ENCODE data around the gene ENGASE.

The ENGASE gene

GRCh38 chr17:79041041-79041570, 33.5 kb upstream of the ENGASE start:
- Histone ChIP-seq H3K9ac (ENCODE audit: low read length) (no peak overlapping the region), H3F3A (ENCODE audit: insufficient read depth, low read length) (no peaks in the 10 kb centered on the region), H3K27me3 (ENCODE audit: insufficient read depth, low read length) (no peaks in the 10 kb centered on the region), H3K36me3 (ENCODE audit: insufficient read depth, low read length) (no peaks in the 10 kb centered on the region), H3K9me2 (ENCODE audit: low read depth, low read length) (no peaks in the 10 kb centered on the region), H4K20me1 (ENCODE audit: insufficient read depth, low read length) (no peaks in the 10 kb centered on the region), H3K4me1 (ENCODE audit: insufficient read depth, low read length, severe bottlenecking) (no peaks in the 10 kb centered on the region), H3K4me3 (ENCODE audit: low read depth, low read length, poor library complexity, severe bottlenecking) (no peak overlapping the region), H3K79me2 (ENCODE audit: insufficient read depth, low read length) (no peaks in the 10 kb centered on the region), H3K4me2 (ENCODE audit: low read length) (no peak overlapping the region), H3K9me3 (ENCODE audit: low read length) (no peaks in the 10 kb centered on the region), H3K27ac (ENCODE audit: low read depth, low read length, poor library complexity, severe bottlenecking) (no peak overlapping the region), H2AFZ (ENCODE audit: low read length) (no peak overlapping the region)
- TF ChIP-seq CTCF (IDR thresholded peaks at IDR 0.05; ENCODE audit: low read length) (no peak), EZH2 (IDR thresholded peaks at IDR 0.05; ENCODE audit: borderline replicate concordance, low read length) (no peak)

DNA sequence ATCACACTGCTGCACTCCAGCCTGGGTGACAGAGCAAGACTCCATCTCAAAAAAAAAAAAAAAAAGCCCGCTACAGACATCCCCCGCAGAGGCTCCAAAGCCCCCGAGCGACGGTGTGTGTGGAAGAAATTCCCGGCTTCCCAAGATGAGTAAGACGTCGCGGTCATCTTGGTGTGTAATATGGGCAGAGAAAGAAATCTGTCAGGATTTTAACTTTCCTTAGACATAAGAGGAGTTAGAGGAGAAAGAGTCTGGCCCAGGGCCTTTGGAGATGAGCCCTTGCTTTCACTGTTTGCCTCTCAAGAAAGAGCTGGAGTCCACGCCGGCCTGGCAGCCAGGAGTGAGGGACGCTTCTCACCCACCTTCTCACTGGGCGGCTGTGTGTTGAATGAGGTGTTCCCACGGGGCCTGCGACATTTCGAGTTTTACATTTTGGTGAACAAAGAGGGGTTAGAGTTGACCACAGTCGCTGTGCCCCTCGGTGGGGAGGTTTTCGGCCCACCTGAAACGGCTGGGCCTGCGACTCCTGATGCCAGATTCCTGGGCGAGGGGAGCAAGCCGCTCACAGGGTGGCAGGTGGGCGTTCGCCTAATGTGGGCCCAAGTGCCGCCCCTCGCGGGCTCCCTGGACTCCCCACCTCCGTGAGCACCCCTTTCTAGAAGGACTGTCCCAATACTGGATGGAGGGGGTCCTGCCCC, 32.8 kb upstream of the ENGASE start:
- Histone ChIP-seq H3K27me3 (ENCODE audit: insufficient read depth, low read length) (no peaks in the 10 kb centered on the region), H3K36me3 (ENCODE audit: insufficient read depth, low read length) (no peaks in the 10 kb centered on the region), H3K27ac (ENCODE audit: low read depth, low read length, poor library complexity, severe bottlenecking) (no peak overlapping the region), H2AFZ (ENCODE audit: low read length) (no peak overlapping the region), H3K79me2 (ENCODE audit: insufficient read depth, low read length) (no peaks in the 10 kb centered on the region), H3K4me3 (ENCODE audit: low read depth, low read length, poor library complexity, severe bottlenecking) (no peak overlapping the region), H3K4me1 (ENCODE audit: insufficient read depth, low read length, severe bottlenecking) (no peaks in the 10 kb centered on the region), H3K9me2 (ENCODE audit: low read depth, low read length) (no peaks in the 10 kb centered on the region), H3K9ac (ENCODE audit: low read length) (no peak overlapping the region), H3F3A (ENCODE audit: insufficient read depth, low read length) (no peaks in the 10 kb centered on the region), H4K20me1 (ENCODE audit: insufficient read depth, low read length) (no peaks in the 10 kb centered on the region), H3K4me2 (ENCODE audit: low read length) (no peak overlapping the region), H3K9me3 (ENCODE audit: low read length) (no peaks in the 10 kb centered on the region)
- no peak for TF ChIP-seq CTCF (IDR thresholded peaks at IDR 0.05; ENCODE audit: low read length)
- no peak for TF ChIP-seq EZH2 (IDR thresholded peaks at IDR 0.05; ENCODE audit: borderline replicate concordance, low read length)

GRCh38 chr17:79042421-79043190, 32.0 kb upstream of the ENGASE start:
- Histone ChIP-seq H3K27ac (ENCODE audit: low read depth, low read length, poor library complexity, severe bottlenecking) (no peak overlapping the region), H3F3A (ENCODE audit: insufficient read depth, low read length) (no peaks in the 10 kb centered on the region)

More at GRCh38 chr17:79042421-79043190, 32.0 kb upstream of the ENGASE start:
- H3K4me3 ChIP-seq (ENCODE audit: low read depth, low read length, poor library complexity, severe bottlenecking): no peak overlapping the region
- no peaks in the 10 kb centered on the region for H4K20me1 ChIP-seq (ENCODE audit: insufficient read depth, low read length)
- no peaks in the 10 kb centered on the region for H3K27me3 ChIP-seq (ENCODE audit: insufficient read depth, low read length)
- H3K4me2 ChIP-seq (ENCODE audit: low read length): no peak overlapping the region
- no peaks in the 10 kb centered on the region for H3K79me2 ChIP-seq (ENCODE audit: insufficient read depth, low read length)
- TF ChIP-seq CTCF (IDR thresholded peaks at IDR 0.05; ENCODE audit: low read length) (peak; percentile 84), EZH2 (IDR thresholded peaks at IDR 0.05; ENCODE audit: borderline replicate concordance, low read length) (no peak)
- no peaks in the 10 kb centered on the region for H3K9me3 ChIP-seq (ENCODE audit: low read length)
- no peaks in the 10 kb centered on the region for H3K36me3 ChIP-seq (ENCODE audit: insufficient read depth, low read length)
- no peak overlapping the region for H2AFZ ChIP-seq (ENCODE audit: low read length)
- no peak overlapping the region for H3K9ac ChIP-seq (ENCODE audit: low read length)
- no peaks in the 10 kb centered on the region for H3K9me2 ChIP-seq (ENCODE audit: low read depth, low read length)
- no peaks in the 10 kb centered on the region for H3K4me1 ChIP-seq (ENCODE audit: insufficient read depth, low read length, severe bottlenecking)

Measured in OCI-LY1 (cell line).